ENCODE measurements around the gene ADAMTSL1.

- no peak for TF ChIP-seq CTCF (IDR thresholded peaks at IDR 0.05)
- TF ChIP-seq POLR2A (IDR thresholded peaks at IDR 0.05), result no peak
- no peak for TF ChIP-seq EP300 (IDR thresholded peaks at IDR 0.05)
These were observed 461.6 kb downstream of the ADAMTSL1 start for GRCh38 chr9:18935541-18935940.
